IPS-15b (cell line): Measurements from ENCODE around the gene FA2H.

ENCODE experiments used
- H3K27me3 ChIP-seq: one replicate; pipeline ENCODE4 v1.6.1; 2013; ENCODE audit warnings: low read length; ENCODE audit not compliant: control insufficient read depth, insufficient read depth
- H3K36me3 ChIP-seq: one replicate; pipeline ENCODE4 v1.6.1; 2013; ENCODE audit warnings: low read length; ENCODE audit not compliant: control insufficient read depth, insufficient read depth
- H3K4me1 ChIP-seq: one replicate; pipeline ENCODE4 v1.6.1; 2013; ENCODE audit warnings: mild to moderate bottlenecking, low read length; ENCODE audit not compliant: control insufficient read depth, insufficient read depth
- H3K4me3 ChIP-seq: one replicate; pipeline ENCODE4 v1.5.1; 2013; ENCODE audit warnings: low read depth, low read length
- H3K9ac ChIP-seq: one replicate; pipeline ENCODE4 v1.6.1; 2013; ENCODE audit warnings: low read depth, mild to moderate bottlenecking, low read length
- H3K9me3 ChIP-seq: one replicate; pipeline ENCODE4 v1.6.1; 2013; ENCODE audit warnings: mild to moderate bottlenecking, low read length; ENCODE audit not compliant: control insufficient read depth, insufficient read depth

FA2H gene

GRCh38 chr16:74717367-74717766 is 57.3 kb downstream of the FA2H start:
- Histone ChIP-seq H3K4me1 (no peaks in the 10 kb centered on the region), H3K4me3 (no peak overlapping the region), H3K36me3 (no peaks in the 10 kb centered on the region), H3K9me3 (no peaks in the 10 kb centered on the region), H3K9ac (no peak overlapping the region), H3K27me3 (no peaks in the 10 kb centered on the region)

DNA sequence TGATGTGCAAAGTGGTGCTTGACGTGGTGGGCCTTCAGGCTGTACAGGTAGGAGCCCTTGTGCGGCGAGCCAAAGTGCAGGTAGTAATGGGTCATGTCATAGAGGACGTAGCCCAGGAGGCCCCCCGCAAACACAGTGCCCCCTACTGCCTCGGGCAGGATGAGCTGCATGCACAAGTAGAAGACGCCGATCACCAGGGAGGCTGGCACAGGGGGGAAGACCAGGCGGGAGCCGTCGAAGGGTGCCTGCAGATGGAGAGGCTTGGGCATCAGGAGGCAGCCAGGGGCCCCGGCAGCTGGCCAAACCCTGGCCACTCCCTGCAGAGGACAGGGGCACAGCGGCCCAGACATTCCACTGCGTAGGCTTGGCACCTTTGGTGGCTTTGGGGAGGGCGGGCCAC is 58.3 kb downstream of the FA2H start:
- Histone ChIP-seq H3K9ac (no peak overlapping the region), H3K9me3 (no peaks in the 10 kb centered on the region), H3K27me3 (no peaks in the 10 kb centered on the region), H3K4me3 (no peak overlapping the region), H3K4me1 (no peaks in the 10 kb centered on the region), H3K36me3 (no peaks in the 10 kb centered on the region)

- no peak overlapping the region for H3K4me3 ChIP-seq
- H3K36me3 ChIP-seq, result no peaks in the 10 kb centered on the region
- H3K9me3 ChIP-seq, result no peaks in the 10 kb centered on the region
- H3K4me1 ChIP-seq, result no peaks in the 10 kb centered on the region
- H3K9ac ChIP-seq, result no peak overlapping the region
- no peaks in the 10 kb centered on the region for H3K27me3 ChIP-seq
These were observed 60.7 kb downstream of the FA2H start for GRCh38 chr16:74713876-74714275.

DNA sequence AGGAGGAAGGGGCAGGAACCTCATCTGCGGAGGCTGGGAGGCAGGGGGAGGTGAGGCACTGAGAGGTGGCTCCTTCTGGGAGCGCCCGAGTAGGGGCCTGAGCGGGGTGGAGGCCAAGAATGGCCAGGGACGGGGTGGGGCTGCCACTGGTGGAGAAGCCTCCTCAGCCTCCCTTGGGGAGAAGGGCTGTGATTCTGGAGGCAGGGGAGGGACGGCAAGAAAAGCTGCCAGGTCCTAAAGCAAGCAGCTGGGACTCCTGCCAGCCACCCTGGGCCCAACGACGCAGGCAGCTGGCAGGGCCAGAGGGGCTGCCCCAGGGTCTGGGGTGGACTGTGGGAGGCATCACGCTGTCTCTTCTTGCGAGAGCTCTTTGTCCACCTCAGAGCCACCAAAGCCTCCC is 61.3 kb downstream of the FA2H start:
- no peaks in the 10 kb centered on the region for H3K4me1 ChIP-seq
- no peak overlapping the region for H3K4me3 ChIP-seq
- H3K36me3 ChIP-seq, result no peaks in the 10 kb centered on the region
- H3K27me3 ChIP-seq, result peaks cover 3% of the 10 kb centered on the region
- H3K9me3 ChIP-seq, result no peaks in the 10 kb centered on the region
- no peak overlapping the region for H3K9ac ChIP-seq

- H3K36me3 ChIP-seq, result no peaks in the 10 kb centered on the region
- H3K9ac ChIP-seq, result no peak overlapping the region
- H3K4me3 ChIP-seq, result no peak overlapping the region
- no peaks in the 10 kb centered on the region for H3K9me3 ChIP-seq
- H3K4me1 ChIP-seq, result no peaks in the 10 kb centered on the region
- H3K27me3 ChIP-seq, result peaks cover 3% of the 10 kb centered on the region
These were observed 62.7 kb downstream of the FA2H start for GRCh38 chr16:74711938-74712337.

DNA sequence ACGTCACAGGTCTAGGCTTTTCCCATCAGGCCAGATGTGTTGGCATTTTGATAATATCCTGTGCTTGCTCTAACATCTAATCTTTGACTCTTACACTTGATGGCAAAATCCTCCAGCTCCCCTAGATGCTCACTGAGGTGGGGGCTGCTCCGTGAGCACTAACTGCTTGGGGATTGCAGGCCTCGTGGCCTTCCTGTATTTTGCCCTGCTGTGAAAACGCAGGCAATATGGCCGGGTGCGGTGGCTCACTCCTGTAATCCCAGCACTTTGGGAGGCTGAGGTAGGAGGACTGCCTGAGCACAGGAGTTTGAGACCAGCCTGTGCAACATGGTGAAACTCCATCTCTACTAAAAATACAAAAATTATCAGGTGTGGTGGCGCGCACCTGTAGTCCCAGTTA is 64.2 kb downstream of the FA2H start:
- no peaks in the 10 kb centered on the region for H3K9me3 ChIP-seq
- peaks cover 3% of the 10 kb centered on the region for H3K27me3 ChIP-seq

GRCh38 chr16:74709441-74709877 is 65.2 kb downstream of the FA2H start:
- no peak overlapping the region for H3K9ac ChIP-seq
- no peaks in the 10 kb centered on the region for H3K4me1 ChIP-seq
- no peaks in the 10 kb centered on the region for H3K9me3 ChIP-seq
- no peak overlapping the region for H3K4me3 ChIP-seq
- no peaks in the 10 kb centered on the region for H3K36me3 ChIP-seq
- H3K27me3 ChIP-seq, result peaks cover 3% of the 10 kb centered on the region

More for the DNA sequence above, 64.2 kb downstream of the FA2H start:
- Histone ChIP-seq H3K9ac (no peak overlapping the region), H3K36me3 (no peaks in the 10 kb centered on the region), H3K4me3 (no peak overlapping the region), H3K4me1 (no peaks in the 10 kb centered on the region)

DNA sequence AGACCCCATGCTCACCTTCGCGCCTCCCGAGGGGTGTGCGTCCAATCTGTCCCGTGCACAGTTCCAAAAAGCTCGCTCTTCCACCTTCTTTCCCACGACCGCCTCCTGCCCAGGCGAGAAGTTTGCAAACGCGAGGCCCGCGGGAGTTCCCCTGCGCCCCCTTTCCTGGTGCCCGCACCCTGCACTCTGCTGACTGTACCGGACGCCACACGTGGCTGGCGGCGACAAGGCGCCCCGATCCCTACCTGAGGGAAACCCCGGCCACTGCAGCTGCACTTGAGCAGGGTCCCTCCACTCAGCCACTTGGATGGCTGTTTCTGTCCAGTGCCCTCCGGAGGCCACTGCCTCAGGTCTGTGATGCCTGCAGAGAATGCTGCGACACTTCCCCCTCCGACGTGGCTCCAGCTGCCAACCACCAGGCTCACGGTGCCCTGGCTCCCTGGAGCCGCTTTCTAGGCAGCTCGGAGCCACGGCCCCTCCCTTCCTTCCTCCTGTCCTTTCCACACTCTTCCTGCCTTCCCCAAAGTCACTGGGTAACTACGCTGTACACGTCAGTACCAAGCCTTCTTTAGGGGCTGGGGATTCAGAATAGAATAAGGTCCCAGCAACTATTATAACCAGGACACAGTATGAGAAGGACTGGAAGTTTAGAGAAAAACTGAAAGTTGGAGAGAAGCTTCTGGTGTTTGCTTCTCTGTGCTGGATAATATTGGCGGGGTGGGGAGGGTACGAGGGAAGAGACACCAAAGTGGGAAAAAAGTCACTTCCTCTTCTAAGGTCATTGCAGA is 74.0 kb downstream of the FA2H start, which contains the start of gene MLKL:
MLKL (minus strand) TSS at position 425 of the 788 bp plus-strand sequence. CDS start 5,105 bp downstream, outside the sequence.
- Histone ChIP-seq H3K27me3 (no peaks in the 10 kb centered on the region), H3K9ac (peak within 1 kb of the TSS; percentile 83), H3K36me3 (no peaks in the 10 kb centered on the region), H3K4me3 (peak within 1 kb of the TSS; percentile 77), H3K4me1 (peaks cover 4% of the 10 kb centered on the region), H3K9me3 (no peaks in the 10 kb centered on the region)

- H3K9ac ChIP-seq, result peak overlapping the region; percentile 83
- H3K36me3 ChIP-seq, result no peaks in the 10 kb centered on the region
- H3K9me3 ChIP-seq, result no peaks in the 10 kb centered on the region
- no peaks in the 10 kb centered on the region for H3K27me3 ChIP-seq
- H3K4me3 ChIP-seq, result peak overlapping the region; percentile 77
- H3K4me1 ChIP-seq, result peaks cover 4% of the 10 kb centered on the region
These were observed 74.5 kb downstream of the FA2H start for GRCh38 chr16:74700116-74700437.

DNA sequence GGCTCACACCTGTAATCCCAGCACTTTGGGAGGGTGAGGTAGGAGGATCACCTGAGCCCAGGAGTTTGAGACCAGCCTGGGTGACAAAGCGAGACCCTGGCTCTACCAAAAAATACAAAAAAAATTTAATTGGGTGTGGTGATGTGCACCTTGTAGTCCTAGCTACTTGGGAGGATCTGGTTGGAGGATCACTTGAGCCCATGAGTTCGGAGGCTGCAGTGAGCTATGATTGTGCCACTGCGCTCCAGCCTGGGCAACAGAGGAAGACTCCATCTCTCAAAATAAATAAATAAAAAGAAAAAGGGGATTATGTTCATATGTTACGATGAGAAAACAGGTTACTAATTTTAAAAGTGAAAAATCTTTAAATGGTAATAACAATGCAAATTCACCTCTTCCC is 75.0 kb downstream of the FA2H start:
- Histone ChIP-seq H3K4me3 (peak overlapping the region; percentile 77), H3K4me1 (peaks cover 4% of the 10 kb centered on the region), H3K9ac (no peak overlapping the region)

GRCh38 chr16:74698222-74698621 is 76.4 kb downstream of the FA2H start:
- Histone ChIP-seq H3K9me3 (no peaks in the 10 kb centered on the region), H3K9ac (no peak overlapping the region), H3K27me3 (no peaks in the 10 kb centered on the region), H3K36me3 (no peaks in the 10 kb centered on the region), H3K4me1 (peaks cover 4% of the 10 kb centered on the region), H3K4me3 (no peak overlapping the region)

More for the DNA sequence above, 75.0 kb downstream of the FA2H start:
- H3K9me3 ChIP-seq, result no peaks in the 10 kb centered on the region
- no peaks in the 10 kb centered on the region for H3K27me3 ChIP-seq
- no peaks in the 10 kb centered on the region for H3K36me3 ChIP-seq
